ENCODE measurements around the gene PRKD1.

- TF ChIP-seq CTCF (conservative IDR thresholded peaks at IDR 0.05; ENCODE audit: low read depth, low read length), result no peak
- TF ChIP-seq EZH2 (IDR thresholded peaks at IDR 0.05; ENCODE audit: low read length, unreplicated experiment), result no peak
- TF ChIP-seq EZH2phosphoT487 (IDR thresholded peaks at IDR 0.05; ENCODE audit: borderline replicate concordance, low read length), result no peak
These were observed 206.1 kb downstream of the PRKD1 start for GRCh38 chr14:29721586-29721985.
